Measurements from ENCODE around the gene RAB44. TPM values are rescaled to one million over a fixed set of nuclear protein-coding genes. Genes with fewer than 3 reads are reported as not detected.

Gene RAB44
- polyA plus RNA-seq, 1 experiment = not detected

- TF ChIP-seq CTCF (IDR thresholded peaks at IDR 0.05; ENCODE audit: low read depth, low read length) = no peak
- no peaks in the 10 kb centered on the region for H3K9me3 ChIP-seq (ENCODE audit: control insufficient read depth, insufficient read depth, low read length)
- POLR2A ChIA-PET = interaction anchor here (2.0 kb wide), 1 partner anchor 20 kb away, joined by 10 read pairs; the partner anchor contains the start of gene CDKN1A
- DNase-seq (ENCODE audit: low read depth, low spot score) = no peak
- no peaks in the 10 kb centered on the region for H3K27me3 ChIP-seq (ENCODE audit: control insufficient read depth, insufficient read depth, low read length)
- H3K4me3 ChIP-seq (ENCODE audit: low read depth, low read length) = no peak overlapping the region
- CTCF ChIA-PET = no interaction called here
- H3K27ac ChIP-seq (ENCODE audit: low read depth, low read length) = no peak overlapping the region
Observed at GRCh38 chr6:36657942-36658544, 39.6 kb upstream of the RAB44 start.

GRCh38 chr6:36659271-36659670 lies 38.4 kb upstream of the RAB44 start:
- Histone ChIP-seq H3K9me3 (ENCODE audit: control insufficient read depth, insufficient read depth, low read length) (no peaks in the 10 kb centered on the region), H3K27ac (ENCODE audit: low read depth, low read length) (no peak overlapping the region), H3K4me3 (ENCODE audit: low read depth, low read length) (no peak overlapping the region), H3K27me3 (ENCODE audit: control insufficient read depth, insufficient read depth, low read length) (no peaks in the 10 kb centered on the region)
- ChIA-PET CTCF (interaction anchor here (0.6 kb wide), 1 partner anchor 65 kb away, joined by 4 read pairs; no protein-coding TSS in a partner anchor), POLR2A (interaction anchor here (0.6 to 2.0 kb wide), 3 partner anchors 13 to 19 kb away, joined by 3 to 10 read pairs (median 4); partner anchors contain the start of gene CDKN1A)
- no peak for DNase-seq (ENCODE audit: low read depth, low spot score)
- TF ChIP-seq CTCF (IDR thresholded peaks at IDR 0.05; ENCODE audit: low read depth, low read length) = no peak

GRCh38 chr6:36660771-36661471 lies 36.7 kb upstream of the RAB44 start:
- CTCF ChIA-PET = no interaction called here
- POLR2A ChIA-PET = interaction anchor here (0.6 to 1.3 kb wide), 3 partner anchors 18 to 52 kb away, joined by 3 to 6 read pairs (median 3); partner anchors contain the start of gene CDKN1A
- H3K9me3 ChIP-seq (ENCODE audit: control insufficient read depth, insufficient read depth, low read length) = no peaks in the 10 kb centered on the region
- no peak for DNase-seq (ENCODE audit: low read depth, low spot score)
- no peaks in the 10 kb centered on the region for H3K27me3 ChIP-seq (ENCODE audit: control insufficient read depth, insufficient read depth, low read length)
- no peak overlapping the region for H3K27ac ChIP-seq (ENCODE audit: low read depth, low read length)
- no peak for TF ChIP-seq CTCF (IDR thresholded peaks at IDR 0.05; ENCODE audit: low read depth, low read length)
- no peak overlapping the region for H3K4me3 ChIP-seq (ENCODE audit: low read depth, low read length)

- CTCF ChIA-PET = no interaction called here
- no peaks in the 10 kb centered on the region for H3K9me3 ChIP-seq (ENCODE audit: control insufficient read depth, insufficient read depth, low read length)
- no peak overlapping the region for H3K4me3 ChIP-seq (ENCODE audit: low read depth, low read length)
- no peak for TF ChIP-seq CTCF (IDR thresholded peaks at IDR 0.05; ENCODE audit: low read depth, low read length)
- no peak for DNase-seq (ENCODE audit: low read depth, low spot score)
- no peak overlapping the region for H3K27ac ChIP-seq (ENCODE audit: low read depth, low read length)
- POLR2A ChIA-PET = interaction anchor here (1.5 kb wide), 1 partner anchor 16 kb away, joined by 7 read pairs; the partner anchor contains the start of gene CDKN1A
- no peaks in the 10 kb centered on the region for H3K27me3 ChIP-seq (ENCODE audit: control insufficient read depth, insufficient read depth, low read length)
Observed at GRCh38 chr6:36662380-36662779, 35.2 kb upstream of the RAB44 start.

- H3K27ac ChIP-seq (ENCODE audit: low read depth, low read length) = no peak overlapping the region
- H3K4me3 ChIP-seq (ENCODE audit: low read depth, low read length) = no peak overlapping the region
- no peaks in the 10 kb centered on the region for H3K9me3 ChIP-seq (ENCODE audit: control insufficient read depth, insufficient read depth, low read length)
- ChIA-PET POLR2A (interaction anchor here (1.5 kb wide), 1 partner anchor 16 kb away, joined by 7 read pairs; the partner anchor contains the start of gene CDKN1A), CTCF (interaction anchor here (0.7 kb wide), 1 partner anchor 532 kb away, joined by 5 read pairs; no protein-coding TSS in a partner anchor)
- no peak for DNase-seq (ENCODE audit: low read depth, low spot score)
- no peak for TF ChIP-seq CTCF (IDR thresholded peaks at IDR 0.05; ENCODE audit: low read depth, low read length)
- H3K27me3 ChIP-seq (ENCODE audit: control insufficient read depth, insufficient read depth, low read length) = no peaks in the 10 kb centered on the region
Observed at GRCh38 chr6:36662827-36663256, 34.8 kb upstream of the RAB44 start.
